ENCODE results near the gene CADM2. TPM values are rescaled to one million over a fixed set of nuclear protein-coding genes. Genes with fewer than 3 reads are reported as not detected.

CADM2 gene
- total and polyA plus RNA-seq, 2 experiments from 2014 or later: 13.3 to 47.5 TPM

- H2AFZ ChIP-seq: peak overlapping the region; percentile 12; the same call in 1 of the 2 replicates
- TF ChIP-seq ZNF114 (CRISPR knock-in tag; IDR thresholded peaks at IDR 0.05) (no peak), JUNB (IDR thresholded peaks at IDR 0.05; ENCODE audit: unreplicated experiment) (no peak), POLR2AphosphoS5 (IDR thresholded peaks at IDR 0.05; ENCODE audit: low read depth) (no peak), NANOG (IDR thresholded peaks at IDR 0.05; ENCODE audit: borderline replicate concordance) (no peak), CTCF (conservative IDR thresholded peaks at IDR 0.05; ENCODE audit: low read depth in 2 of 2) (no peak), CREB1 (CRISPR knock-in tag; IDR thresholded peaks at IDR 0.05; ENCODE audit: low read depth) (no peak), EZH2 (IDR thresholded peaks at IDR 0.05; ENCODE audit: low read depth, unreplicated experiment) (no peak)
- TF ChIP-seq, protein P1, sequence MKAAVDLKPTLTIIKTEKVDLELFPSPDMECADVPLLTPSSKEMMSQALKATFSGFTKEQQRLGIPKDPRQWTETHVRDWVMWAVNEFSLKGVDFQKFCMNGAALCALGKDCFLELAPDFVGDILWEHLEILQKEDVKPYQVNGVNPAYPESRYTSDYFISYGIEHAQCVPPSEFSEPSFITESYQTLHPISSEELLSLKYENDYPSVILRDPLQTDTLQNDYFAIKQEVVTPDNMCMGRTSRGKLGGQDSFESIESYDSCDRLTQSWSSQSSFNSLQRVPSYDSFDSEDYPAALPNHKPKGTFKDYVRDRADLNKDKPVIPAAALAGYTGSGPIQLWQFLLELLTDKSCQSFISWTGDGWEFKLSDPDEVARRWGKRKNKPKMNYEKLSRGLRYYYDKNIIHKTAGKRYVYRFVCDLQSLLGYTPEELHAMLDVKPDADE (IDR thresholded peaks at IDR 0.05): no peak
- H3K79me2 ChIP-seq (replicated peaks; ENCODE audit: insufficient read depth): no peaks in the 10 kb centered on the region
- no peaks in the 10 kb centered on the region for H3K27me3 Mint-ChIP-seq (ENCODE audit: insufficient read depth, low read depth, poor library complexity)
- no peaks in the 10 kb centered on the region for H4K20me1 ChIP-seq (replicated peaks; ENCODE audit: insufficient read depth)
- no peak overlapping the region for H3K27ac ChIP-seq (ENCODE audit: low read depth)
- H3K4me1 ChIP-seq (ENCODE audit: insufficient read depth): no peaks in the 10 kb centered on the region
- H3K4me1 Mint-ChIP-seq: peaks cover 10% of the 10 kb centered on the region
- H3K27ac Mint-ChIP-seq: no peak overlapping the region
- no peaks in the 10 kb centered on the region for H3F3A ChIP-seq (replicated peaks; ENCODE audit: low read depth)
- no peaks in the 10 kb centered on the region for H3K27me3 ChIP-seq (ENCODE audit: insufficient read depth)
- H3K36me3 ChIP-seq (ENCODE audit: insufficient read depth): no peaks in the 10 kb centered on the region
- no peak overlapping the region for H3K4me2 ChIP-seq
- no peak for ATAC-seq
- H3K9me3 Mint-ChIP-seq: peaks cover 35% of the 10 kb centered on the region
- no peak overlapping the region for H3K4me3 ChIP-seq
- peaks cover 31% of the 10 kb centered on the region for H3K36me3 Mint-ChIP-seq (ENCODE audit: low read depth)
- H3K4me3 Mint-ChIP-seq: no peak overlapping the region
- no peak for DNase-seq (ENCODE audit: low spot score)
- no peaks in the 10 kb centered on the region; the same call in 1 of the 2 replicates for H3K9me2 ChIP-seq (ENCODE audit: insufficient read depth)
Measured at GRCh38 chr3:86087160-86087871, 1128.5 kb downstream of the CADM2 start.

- H3K36me3 ChIP-seq (ENCODE audit: insufficient read depth): no peaks in the 10 kb centered on the region
- no peaks in the 10 kb centered on the region for H3K27me3 ChIP-seq (ENCODE audit: insufficient read depth)
- no peaks in the 10 kb centered on the region for H3K79me2 ChIP-seq (replicated peaks; ENCODE audit: insufficient read depth)
- H3K4me2 ChIP-seq: 0 out of 2 replicates have a peak overlapping the region, but pooled peaks have one; percentile 1
- Mint-ChIP-seq H3K4me1 (peaks cover 27% of the 10 kb centered on the region), H3K27ac (peak overlapping the region; percentile 67), H3K9me3 (peaks cover 22% of the 10 kb centered on the region), H3K36me3 (ENCODE audit: low read depth) (peaks cover 20% of the 10 kb centered on the region; the same call in 2 of the 3 replicates), H3K27me3 (ENCODE audit: insufficient read depth, low read depth, poor library complexity) (peaks cover 2% of the 10 kb centered on the region), H3K4me3 (no peak overlapping the region)
- peak; percentile 62 for ATAC-seq
- 0 out of 2 replicates have a peak, but pooled peaks cover 3% of the 10 kb centered on the region for H3K9me2 ChIP-seq (ENCODE audit: insufficient read depth)
- peaks cover 7% of the 10 kb centered on the region; the same call in 1 of the 2 replicates for H3K4me1 ChIP-seq (ENCODE audit: insufficient read depth)
- peak; percentile 51 for DNase-seq (ENCODE audit: low spot score)
- no peak overlapping the region for H2AFZ ChIP-seq
- no peaks in the 10 kb centered on the region for H3F3A ChIP-seq (replicated peaks; ENCODE audit: low read depth)
- H3K27ac ChIP-seq (ENCODE audit: low read depth): peak overlapping the region; percentile 15; the same call in 1 of the 2 replicates
- H3K4me3 ChIP-seq: no peak overlapping the region
- no peaks in the 10 kb centered on the region for H4K20me1 ChIP-seq (replicated peaks; ENCODE audit: insufficient read depth)
- TF ChIP-seq NANOG (IDR thresholded peaks at IDR 0.05; ENCODE audit: borderline replicate concordance): no peak
- TF ChIP-seq, protein P2, sequence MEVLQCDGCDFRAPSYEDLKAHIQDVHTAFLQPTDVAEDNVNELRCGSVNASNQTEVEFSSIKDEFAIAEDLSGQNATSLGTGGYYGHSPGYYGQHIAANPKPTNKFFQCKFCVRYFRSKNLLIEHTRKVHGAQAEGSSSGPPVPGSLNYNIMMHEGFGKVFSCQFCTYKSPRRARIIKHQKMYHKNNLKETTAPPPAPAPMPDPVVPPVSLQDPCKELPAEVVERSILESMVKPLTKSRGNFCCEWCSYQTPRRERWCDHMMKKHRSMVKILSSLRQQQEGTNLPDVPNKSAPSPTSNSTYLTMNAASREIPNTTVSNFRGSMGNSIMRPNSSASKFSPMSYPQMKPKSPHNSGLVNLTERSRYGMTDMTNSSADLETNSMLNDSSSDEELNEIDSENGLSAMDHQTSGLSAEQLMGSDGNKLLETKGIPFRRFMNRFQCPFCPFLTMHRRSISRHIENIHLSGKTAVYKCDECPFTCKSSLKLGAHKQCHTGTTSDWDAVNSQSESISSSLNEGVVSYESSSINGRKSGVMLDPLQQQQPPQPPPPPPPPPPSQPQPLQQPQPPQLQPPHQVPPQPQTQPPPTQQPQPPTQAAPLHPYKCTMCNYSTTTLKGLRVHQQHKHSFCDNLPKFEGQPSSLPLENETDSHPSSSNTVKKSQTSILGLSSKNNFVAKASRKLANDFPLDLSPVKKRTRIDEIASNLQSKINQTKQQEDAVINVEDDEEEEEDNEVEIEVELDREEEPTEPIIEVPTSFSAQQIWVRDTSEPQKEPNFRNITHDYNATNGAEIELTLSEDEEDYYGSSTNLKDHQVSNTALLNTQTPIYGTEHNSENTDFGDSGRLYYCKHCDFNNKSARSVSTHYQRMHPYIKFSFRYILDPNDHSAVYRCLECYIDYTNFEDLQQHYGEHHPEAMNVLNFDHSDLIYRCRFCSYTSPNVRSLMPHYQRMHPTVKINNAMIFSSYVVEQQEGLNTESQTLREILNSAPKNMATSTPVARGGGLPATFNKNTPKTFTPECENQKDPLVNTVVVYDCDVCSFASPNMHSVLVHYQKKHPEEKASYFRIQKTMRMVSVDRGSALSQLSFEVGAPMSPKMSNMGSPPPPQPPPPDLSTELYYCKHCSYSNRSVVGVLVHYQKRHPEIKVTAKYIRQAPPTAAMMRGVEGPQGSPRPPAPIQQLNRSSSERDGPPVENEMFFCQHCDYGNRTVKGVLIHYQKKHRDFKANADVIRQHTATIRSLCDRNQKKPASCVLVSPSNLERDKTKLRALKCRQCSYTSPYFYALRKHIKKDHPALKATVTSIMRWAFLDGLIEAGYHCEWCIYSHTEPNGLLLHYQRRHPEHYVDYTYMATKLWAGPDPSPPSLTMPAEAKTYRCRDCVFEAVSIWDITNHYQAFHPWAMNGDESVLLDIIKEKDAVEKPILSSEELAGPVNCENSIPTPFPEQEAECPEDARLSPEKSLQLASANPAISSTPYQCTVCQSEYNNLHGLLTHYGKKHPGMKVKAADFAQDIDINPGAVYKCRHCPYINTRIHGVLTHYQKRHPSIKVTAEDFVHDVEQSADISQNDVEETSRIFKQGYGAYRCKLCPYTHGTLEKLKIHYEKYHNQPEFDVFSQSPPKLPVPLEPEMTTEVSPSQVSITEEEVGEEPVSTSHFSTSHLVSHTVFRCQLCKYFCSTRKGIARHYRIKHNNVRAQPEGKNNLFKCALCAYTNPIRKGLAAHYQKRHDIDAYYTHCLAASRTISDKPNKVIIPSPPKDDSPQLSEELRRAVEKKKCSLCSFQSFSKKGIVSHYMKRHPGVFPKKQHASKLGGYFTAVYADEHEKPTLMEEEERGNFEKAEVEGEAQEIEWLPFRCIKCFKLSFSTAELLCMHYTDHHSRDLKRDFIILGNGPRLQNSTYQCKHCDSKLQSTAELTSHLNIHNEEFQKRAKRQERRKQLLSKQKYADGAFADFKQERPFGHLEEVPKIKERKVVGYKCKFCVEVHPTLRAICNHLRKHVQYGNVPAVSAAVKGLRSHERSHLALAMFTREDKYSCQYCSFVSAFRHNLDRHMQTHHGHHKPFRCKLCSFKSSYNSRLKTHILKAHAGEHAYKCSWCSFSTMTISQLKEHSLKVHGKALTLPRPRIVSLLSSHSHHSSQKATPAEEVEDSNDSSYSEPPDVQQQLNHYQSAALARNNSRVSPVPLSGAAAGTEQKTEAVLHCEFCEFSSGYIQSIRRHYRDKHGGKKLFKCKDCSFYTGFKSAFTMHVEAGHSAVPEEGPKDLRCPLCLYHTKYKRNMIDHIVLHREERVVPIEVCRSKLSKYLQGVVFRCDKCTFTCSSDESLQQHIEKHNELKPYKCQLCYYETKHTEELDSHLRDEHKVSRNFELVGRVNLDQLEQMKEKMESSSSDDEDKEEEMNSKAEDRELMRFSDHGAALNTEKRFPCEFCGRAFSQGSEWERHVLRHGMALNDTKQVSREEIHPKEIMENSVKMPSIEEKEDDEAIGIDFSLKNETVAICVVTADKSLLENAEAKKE (CRISPR knock-in tag; IDR thresholded peaks at IDR 0.05): no peak
- no peak for TF ChIP-seq JUNB (IDR thresholded peaks at IDR 0.05; ENCODE audit: unreplicated experiment)
- no peak for TF ChIP-seq ZNF331 (CRISPR knock-in tag; IDR thresholded peaks at IDR 0.05; ENCODE audit: low read depth)
- no peak for TF ChIP-seq CREB1 (CRISPR knock-in tag; IDR thresholded peaks at IDR 0.05; ENCODE audit: low read depth)
- TF ChIP-seq EZH2phosphoT487 (IDR thresholded peaks at IDR 0.05; ENCODE audit: unreplicated experiment): no peak
Measured at GRCh38 chr3:86104154-86104553, 1145.4 kb downstream of the CADM2 start.
